ENCODE measurements around the gene LAIR1.

GRCh38 chr19:54335979-54336892 lies 28.5 kb downstream of the LAIR1 start:
- TF ChIP-seq CREM (CRISPR knock-in tag; IDR thresholded peaks at IDR 0.05) (no peak), PRDM15 (CRISPR knock-in tag; IDR thresholded peaks at IDR 0.05) (no peak), CBFB (CRISPR knock-in tag; IDR thresholded peaks at IDR 0.05; ENCODE audit: low read depth) (no peak), CTCF (IDR thresholded peaks at IDR 0.05) (no peak), E2F1 (CRISPR knock-in tag; IDR thresholded peaks at IDR 0.05) (no peak), ELF4 (CRISPR knock-in tag; IDR thresholded peaks at IDR 0.05; ENCODE audit: low read depth) (no peak), SP1 (CRISPR knock-in tag; conservative IDR thresholded peaks at IDR 0.05) (no peak), ATF2 (CRISPR knock-in tag; IDR thresholded peaks at IDR 0.05; ENCODE audit: borderline replicate concordance, low read depth) (no peak), CREB1 (CRISPR knock-in tag; IDR thresholded peaks at IDR 0.05) (no peak), FOXK1 (CRISPR knock-in tag; IDR thresholded peaks at IDR 0.05) (no peak), ESRRA (CRISPR knock-in tag; IDR thresholded peaks at IDR 0.05; ENCODE audit: borderline replicate concordance) (no peak), JUN (CRISPR knock-in tag; IDR thresholded peaks at IDR 0.05) (no peak)
- TF ChIP-seq, protein P1, sequence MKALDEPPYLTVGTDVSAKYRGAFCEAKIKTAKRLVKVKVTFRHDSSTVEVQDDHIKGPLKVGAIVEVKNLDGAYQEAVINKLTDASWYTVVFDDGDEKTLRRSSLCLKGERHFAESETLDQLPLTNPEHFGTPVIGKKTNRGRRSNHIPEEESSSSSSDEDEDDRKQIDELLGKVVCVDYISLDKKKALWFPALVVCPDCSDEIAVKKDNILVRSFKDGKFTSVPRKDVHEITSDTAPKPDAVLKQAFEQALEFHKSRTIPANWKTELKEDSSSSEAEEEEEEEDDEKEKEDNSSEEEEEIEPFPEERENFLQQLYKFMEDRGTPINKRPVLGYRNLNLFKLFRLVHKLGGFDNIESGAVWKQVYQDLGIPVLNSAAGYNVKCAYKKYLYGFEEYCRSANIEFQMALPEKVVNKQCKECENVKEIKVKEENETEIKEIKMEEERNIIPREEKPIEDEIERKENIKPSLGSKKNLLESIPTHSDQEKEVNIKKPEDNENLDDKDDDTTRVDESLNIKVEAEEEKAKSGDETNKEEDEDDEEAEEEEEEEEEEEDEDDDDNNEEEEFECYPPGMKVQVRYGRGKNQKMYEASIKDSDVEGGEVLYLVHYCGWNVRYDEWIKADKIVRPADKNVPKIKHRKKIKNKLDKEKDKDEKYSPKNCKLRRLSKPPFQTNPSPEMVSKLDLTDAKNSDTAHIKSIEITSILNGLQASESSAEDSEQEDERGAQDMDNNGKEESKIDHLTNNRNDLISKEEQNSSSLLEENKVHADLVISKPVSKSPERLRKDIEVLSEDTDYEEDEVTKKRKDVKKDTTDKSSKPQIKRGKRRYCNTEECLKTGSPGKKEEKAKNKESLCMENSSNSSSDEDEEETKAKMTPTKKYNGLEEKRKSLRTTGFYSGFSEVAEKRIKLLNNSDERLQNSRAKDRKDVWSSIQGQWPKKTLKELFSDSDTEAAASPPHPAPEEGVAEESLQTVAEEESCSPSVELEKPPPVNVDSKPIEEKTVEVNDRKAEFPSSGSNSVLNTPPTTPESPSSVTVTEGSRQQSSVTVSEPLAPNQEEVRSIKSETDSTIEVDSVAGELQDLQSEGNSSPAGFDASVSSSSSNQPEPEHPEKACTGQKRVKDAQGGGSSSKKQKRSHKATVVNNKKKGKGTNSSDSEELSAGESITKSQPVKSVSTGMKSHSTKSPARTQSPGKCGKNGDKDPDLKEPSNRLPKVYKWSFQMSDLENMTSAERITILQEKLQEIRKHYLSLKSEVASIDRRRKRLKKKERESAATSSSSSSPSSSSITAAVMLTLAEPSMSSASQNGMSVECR (CRISPR knock-in tag; IDR thresholded peaks at IDR 0.05; ENCODE audit: borderline replicate concordance): no peak
- TF ChIP-seq, protein P2, sequence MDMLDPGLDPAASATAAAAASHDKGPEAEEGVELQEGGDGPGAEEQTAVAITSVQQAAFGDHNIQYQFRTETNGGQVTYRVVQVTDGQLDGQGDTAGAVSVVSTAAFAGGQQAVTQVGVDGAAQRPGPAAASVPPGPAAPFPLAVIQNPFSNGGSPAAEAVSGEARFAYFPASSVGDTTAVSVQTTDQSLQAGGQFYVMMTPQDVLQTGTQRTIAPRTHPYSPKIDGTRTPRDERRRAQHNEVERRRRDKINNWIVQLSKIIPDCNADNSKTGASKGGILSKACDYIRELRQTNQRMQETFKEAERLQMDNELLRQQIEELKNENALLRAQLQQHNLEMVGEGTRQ (CRISPR knock-in tag; IDR thresholded peaks at IDR 0.05): no peak
